Measurements from ENCODE around the gene CHRDL2.

CHRDL2 gene

GRCh38 chr11:74748211-74749126 is 17.2 kb upstream of the CHRDL2 start, which contains the start of gene RNF169:
TSS of gene RNF169 (plus strand) at chr11:74748849. CDS start at chr11:74748881, 32 bp downstream.
- DNase-seq (ENCODE audit: low read depth) = peak; percentile 73

GRCh38 chr11:74746868-74747267 is 15.6 kb upstream of the CHRDL2 start:
- no peak for DNase-seq (ENCODE audit: low read depth)

DNA sequence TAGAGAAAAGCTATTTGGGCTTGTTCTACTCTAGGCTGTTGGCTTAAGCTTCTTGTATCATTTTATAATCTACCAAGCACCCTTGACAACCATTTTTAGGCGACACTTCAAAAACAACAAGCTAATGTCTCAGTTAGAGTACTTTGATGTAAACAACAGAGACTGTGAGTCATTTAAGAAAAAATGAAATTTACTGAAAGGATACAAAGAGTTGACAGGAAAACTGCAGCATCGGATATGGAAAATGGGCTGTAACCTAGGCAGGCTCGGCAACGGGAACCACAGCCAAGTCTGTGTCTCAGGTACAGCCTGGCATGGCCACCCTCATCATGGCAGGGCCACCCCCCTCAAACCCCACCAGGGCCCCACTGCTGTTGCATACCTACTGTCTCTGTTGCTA is 13.1 kb upstream of the CHRDL2 start:
- DNase-seq (ENCODE audit: low read depth) = no peak

DNA sequence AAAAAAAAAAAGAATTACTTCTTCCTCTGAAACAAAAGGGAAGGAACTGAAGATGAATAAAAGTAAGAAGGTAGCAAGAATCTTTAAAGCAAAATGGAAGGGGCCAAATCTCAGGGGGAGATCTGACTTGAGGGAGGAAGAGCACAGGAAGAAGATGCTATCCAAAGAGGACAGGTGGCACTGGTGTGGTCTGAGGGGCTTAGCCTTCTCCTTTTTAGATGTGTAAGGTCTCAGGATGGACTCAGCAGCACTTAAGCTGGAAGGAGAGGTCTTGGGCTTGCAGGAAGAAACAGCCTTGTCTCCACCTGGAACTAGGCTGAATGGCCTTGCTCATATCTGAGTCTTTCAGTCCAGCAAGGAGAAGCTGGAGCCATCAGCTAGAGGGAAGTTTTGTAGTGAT is 12.4 kb upstream of the CHRDL2 start:
- DNase-seq (ENCODE audit: low read depth) = no peak

- DNase-seq (ENCODE audit: low read depth) = no peak
Measured at GRCh38 chr11:74742070-74742469, 10.8 kb upstream of the CHRDL2 start.

GRCh38 chr11:74739546-74740270 is 8.5 kb upstream of the CHRDL2 start:
- DNase-seq (ENCODE audit: low read depth) = no peak

GRCh38 chr11:74736031-74736430 is 4.8 kb upstream of the CHRDL2 start:
- no peak for DNase-seq (ENCODE audit: low read depth)

DNA sequence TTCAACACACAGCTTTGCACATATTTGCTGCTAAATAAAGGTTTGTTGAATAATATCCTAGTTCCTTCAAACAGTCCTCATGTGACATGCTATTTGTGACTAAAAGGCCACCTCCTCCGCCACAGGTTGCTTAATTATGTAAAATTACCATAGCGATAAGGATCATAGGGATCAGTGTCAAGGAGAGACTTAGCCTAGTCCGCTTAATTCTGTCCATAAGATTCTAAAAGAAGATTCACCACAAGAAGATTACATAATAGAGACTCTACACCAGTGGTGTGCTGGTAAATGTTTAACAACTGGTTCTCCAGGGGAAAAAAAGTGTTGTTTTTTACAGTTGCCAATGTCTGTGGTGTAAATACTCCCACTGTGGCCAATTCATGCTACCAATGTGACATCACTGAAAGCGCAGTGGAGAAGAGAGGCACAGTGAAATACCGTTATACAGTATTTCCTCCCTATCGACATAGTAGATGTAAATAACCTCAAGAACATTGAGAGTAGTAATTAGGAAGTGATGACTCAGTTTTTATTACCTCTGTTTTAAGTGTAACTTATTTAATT is 4.2 kb upstream of the CHRDL2 start:
- DNase-seq (ENCODE audit: low read depth) = no peak

- no peak for DNase-seq (ENCODE audit: low read depth)
Measured at GRCh38 chr11:74734559-74734925, 3.3 kb upstream of the CHRDL2 start.

DNA sequence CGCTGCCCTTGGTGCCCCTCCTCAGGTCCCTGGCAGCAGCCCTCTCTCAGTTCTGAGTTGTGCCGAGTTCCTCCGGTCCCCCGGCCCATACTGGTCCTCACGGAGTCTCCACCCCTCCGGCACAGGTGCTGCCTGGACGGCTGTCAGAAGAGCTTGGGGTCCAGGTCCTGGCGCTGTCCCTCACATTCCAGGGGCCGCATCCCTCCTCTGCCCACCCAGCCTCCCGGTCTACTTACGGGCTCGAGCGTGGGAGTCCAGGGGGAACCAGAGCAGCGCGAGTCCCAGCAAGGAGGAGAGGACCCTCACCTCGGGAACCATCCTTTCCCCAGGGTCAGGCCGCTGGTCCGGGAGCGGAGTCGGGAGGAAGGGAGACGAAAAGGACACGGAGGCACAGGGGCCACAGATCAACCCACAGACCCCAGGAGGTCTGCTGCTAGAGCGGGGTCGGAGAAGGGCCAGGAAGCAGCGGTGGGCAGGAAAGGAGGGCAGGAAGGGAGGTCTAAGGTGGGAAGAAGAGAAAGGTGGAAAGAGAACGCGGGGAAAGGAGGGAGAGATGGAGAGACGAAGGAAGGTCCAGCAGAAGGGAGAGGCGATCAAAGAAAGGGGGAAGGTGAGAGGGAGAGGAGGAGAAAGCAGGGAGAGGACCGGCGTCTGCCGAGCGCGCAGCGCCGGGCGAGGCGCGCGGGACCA is 510 bp downstream of the CHRDL2 start:
- DNase-seq (ENCODE audit: low read depth) = no peak

- DNase-seq (ENCODE audit: low read depth) = no peak
Measured at GRCh38 chr11:74729397-74729796, 1.8 kb downstream of the CHRDL2 start.

GRCh38 chr11:74726547-74727182 is 4.6 kb downstream of the CHRDL2 start:
- DNase-seq (ENCODE audit: low read depth) = no peak

- DNase-seq (ENCODE audit: low read depth) = no peak
Measured at GRCh38 chr11:74725701-74726100, 5.5 kb downstream of the CHRDL2 start.

DNA sequence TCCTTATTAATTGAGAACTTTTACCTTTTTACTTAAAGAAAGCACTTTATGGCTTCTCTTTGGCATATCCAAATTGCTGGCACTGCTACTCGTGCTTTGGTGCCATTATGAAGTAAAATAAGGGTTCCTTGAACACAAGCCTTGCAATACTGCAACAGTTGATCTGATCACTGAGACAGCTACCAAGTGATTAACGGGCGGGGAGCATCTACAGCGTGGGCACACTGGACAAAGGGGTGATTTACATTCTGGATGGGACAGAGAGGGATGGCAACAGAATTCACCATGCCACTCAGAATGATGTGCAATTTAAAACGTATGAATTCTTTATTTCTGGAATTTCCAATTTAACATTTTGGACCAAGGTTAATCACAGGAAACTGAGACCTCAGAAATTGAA is 7.7 kb downstream of the CHRDL2 start:
- no peak for DNase-seq (ENCODE audit: low read depth)

DNA sequence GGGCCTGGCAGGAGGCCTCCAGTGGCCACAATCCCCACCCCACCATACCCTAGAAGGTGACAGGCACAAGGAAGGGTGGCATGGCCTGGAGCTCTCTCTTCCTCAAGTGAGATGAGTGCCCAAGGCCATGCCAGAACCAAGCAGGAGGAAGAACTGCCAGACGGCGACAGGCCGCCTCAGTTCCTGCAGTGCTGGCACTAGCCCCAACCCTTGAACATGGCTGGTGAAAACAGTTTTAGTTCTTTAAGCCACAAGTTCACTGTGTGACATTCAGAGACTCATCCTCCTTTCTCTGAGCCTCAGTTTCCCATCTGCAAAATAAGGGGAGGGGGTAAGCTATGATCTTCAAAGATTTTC is 9.8 kb downstream of the CHRDL2 start:
- DNase-seq (ENCODE audit: low read depth) = no peak

DNA sequence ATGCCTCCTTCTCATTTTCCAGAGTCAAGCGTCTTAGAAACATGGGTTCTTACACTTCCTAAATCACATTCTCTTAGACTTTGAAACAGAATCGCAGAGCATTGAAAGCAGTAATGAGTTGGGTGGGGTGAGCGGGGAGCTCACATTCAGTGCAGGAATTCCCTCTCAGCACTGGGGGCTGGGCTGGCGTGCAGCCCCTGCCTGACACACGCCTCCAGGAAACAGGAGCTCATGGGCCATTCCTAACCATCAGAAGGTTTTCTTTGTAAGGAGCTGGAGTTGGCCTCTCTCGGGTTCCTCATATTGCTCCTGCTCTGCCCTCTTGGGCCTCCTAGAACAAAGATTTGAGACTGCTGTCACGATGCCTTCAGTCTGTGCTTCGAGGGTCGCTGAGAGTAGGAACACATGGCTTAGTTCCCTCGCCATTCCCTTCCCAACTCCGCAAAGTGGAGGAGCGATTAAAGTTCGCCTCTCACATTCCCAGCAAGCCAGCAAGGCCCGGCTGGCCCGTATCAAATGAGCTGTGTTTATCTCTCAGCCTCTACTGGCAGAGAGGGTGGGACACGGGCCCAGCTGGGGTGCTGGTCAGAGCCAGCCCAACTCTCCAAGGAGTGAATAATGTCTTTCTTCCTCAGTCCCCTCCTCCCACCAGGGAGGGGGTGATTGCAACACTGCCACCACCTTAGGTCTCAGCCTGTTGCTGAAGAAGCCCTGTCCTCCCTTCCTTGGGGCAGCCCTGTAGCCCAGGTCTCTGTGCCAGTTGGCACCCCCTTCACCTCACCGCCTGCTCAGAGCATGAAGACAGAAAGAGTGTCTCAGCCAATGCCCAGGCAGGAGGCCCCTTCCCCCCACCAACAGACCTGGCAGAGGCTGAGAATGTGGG is 10.4 kb downstream of the CHRDL2 start:
- DNase-seq (ENCODE audit: low read depth) = no peak

DNA sequence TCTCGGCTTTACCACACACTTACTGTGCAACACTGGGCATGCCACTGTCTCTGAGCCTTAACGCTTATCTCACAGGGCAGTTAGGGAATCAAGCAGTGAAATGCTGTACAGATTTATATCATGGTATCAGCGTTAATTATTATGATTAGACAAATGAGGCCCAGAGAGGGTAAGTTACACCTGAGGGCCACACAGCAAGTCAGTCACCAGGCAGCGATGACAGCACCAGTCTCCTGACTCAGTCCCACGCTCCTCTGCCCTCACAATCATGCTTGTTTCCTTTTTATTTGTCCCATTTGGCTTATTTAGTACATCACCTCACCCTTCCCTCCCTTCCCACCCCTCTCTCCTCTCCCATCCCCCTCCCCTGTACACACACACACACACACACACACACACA is 12.2 kb downstream of the CHRDL2 start:
- DNase-seq (ENCODE audit: low read depth) = no peak

DNA sequence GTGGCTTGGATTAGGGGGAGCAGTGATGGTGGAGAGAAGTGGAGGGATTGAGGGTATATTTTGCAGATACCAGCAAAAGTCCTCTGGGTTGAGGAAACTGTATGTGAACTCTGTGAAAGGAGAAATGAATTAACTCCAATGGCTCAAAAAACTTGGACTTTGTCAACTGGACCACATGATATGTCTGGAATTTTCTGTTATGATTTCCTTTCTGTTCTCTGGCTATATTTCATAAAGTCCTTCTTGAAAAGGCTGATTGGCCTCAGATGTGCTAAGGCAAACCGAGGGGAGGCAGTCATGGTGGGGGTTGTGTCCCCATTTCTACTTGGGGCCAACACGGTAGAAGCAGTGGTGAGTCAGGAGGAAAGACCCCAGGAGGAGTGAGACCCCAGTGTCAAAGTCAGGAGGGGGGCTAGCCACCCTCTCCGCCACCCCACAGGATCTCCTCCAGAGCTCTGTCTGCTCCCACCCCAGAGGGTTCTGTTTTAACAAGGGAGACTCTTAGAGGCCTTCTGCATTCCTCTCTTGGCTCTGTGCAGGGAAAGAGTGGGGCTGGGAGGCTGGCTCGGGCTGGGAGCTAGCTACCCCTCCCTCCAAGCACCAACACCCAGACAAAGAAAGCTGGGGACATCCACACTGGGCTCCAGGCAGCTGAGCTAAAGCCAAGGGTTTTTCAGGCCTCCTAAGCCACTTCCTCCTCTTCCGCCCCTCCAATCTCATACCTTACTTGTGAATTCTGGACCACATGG is 13.8 kb downstream of the CHRDL2 start:
- DNase-seq (ENCODE audit: low read depth) = no peak

- no peak for DNase-seq (ENCODE audit: low read depth)
Measured at GRCh38 chr11:74714904-74715303, 16.3 kb downstream of the CHRDL2 start.

DNA sequence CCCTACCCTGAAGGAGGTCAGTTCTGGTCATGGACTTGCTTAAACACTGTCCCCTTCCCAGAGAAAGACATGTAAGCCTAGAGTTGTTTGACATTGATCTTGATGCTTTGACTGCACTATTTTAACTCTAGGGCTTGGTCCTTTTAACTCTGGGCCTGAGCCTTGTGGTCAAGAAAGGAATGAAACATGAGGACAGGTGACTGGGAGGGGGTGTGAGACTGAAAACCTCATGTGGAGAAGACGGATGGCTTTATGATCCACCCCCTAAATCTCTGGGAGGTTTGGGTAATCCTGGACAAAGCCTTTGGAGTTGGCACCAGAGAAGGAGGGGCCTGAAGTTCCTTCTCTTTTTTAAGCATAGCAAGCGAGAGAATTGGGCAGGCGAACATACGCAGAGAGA is 17.5 kb downstream of the CHRDL2 start:
- DNase-seq (ENCODE audit: low read depth) = no peak

Data from HS-5 (cell line).